ENCODE measurements around the gene OIP5.
"Not testable (repeated sequence)": the region's sequence is repeated elsewhere in the genome, so short reads cannot be mapped to it uniquely, and the experiment has no call there.

OIP5 gene

DNA sequence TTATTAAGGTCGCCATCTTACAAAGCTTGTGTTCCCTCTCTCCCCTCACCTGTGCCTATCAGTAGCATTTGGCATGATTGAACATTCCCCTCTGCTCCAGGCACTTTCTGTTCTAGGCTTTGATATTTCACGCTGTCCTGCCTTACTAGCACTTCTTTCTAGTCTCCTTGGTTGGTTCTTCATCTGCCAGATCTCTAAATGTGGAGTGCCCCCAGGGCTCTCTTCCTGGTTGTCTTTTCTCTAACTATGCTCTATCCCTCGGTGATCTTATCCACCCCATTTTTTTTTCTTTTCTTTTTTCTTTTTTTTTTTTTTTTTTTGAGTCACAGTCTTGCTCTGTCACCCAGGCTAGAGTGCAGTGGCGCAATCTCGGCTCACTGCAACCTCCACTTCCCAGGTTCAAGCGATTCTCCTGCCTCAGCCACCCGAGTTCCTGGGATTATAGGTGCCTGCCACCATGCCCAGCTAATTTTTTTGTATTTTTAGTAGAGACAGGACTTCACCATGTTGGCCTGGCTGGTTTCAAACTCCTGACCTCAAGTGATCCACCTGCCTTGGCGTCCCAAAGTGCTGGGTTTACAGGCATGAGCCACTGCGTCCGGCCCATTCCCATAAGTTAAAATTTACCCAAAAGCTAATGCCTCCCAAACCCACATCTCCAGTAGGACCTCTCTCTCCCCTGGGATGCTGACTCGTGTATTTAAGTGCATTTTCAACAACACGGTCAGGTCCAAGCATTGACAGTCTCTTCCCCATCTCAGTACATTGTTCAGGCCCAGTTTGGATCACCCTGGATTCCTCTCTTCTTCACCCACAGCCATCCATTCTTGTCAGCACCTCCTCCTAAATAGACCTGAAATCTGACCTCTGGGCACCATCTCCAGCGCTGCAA is 5.5 kb upstream of the OIP5 start:
- Histone ChIP-seq H3K4me3 (peak overlapping the region; percentile 12; the same call in 1 of the 2 replicates), H3K36me3 (ENCODE audit: insufficient read depth, low read length) (peaks cover 54% of the 10 kb centered on the region), H3K9ac (ENCODE audit: insufficient read length) (peak overlapping the region; percentile 28), H3K27ac (peak overlapping the region; percentile 62), H3K9me3 (ENCODE audit: low read depth, low read length) (no peaks in the 10 kb centered on the region)
- no peak for DNase-seq (ENCODE audit: low read depth, low spot score)
- TF ChIP-seq EZH2 (IDR thresholded peaks at IDR 0.05) (no peak), FOXP2 (optimal IDR thresholded peaks at IDR 0.05; ENCODE audit: control extremely low read depth, extremely low read length, insufficient read depth) (no peak), POLR2AphosphoS5 (IDR thresholded peaks at IDR 0.05; ENCODE audit: borderline replicate concordance, low read depth, low read length) (no peak)

DNA sequence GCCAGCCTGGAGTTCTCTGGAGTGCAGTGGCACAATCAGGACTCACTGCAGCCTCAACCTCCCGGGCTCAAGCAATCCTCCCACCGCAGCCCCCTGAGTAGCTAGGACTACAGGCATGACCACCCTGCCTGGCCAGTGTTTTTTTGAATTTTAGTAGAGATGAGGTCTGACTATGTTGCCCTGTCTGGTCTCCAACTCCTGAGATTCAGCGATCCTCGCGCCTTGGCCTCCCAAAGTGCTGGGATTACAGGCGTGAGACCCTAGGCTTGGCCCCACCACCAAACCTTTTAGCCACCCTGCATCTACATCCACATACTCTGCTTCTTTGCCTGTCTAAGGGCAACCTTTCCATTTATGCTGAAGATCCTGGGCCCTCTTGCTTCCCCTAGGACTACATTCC is 4.7 kb upstream of the OIP5 start:
- Histone ChIP-seq H3K36me3 (ENCODE audit: insufficient read depth, low read length) (peaks cover 46% of the 10 kb centered on the region), H3K9ac (ENCODE audit: insufficient read length) (peak overlapping the region; percentile 28), H3K9me3 (ENCODE audit: low read depth, low read length) (no peaks in the 10 kb centered on the region), H3K4me3 (peak overlapping the region; percentile 12; the same call in 1 of the 2 replicates), H3K27ac (peak overlapping the region; percentile 62)
- DNase-seq (ENCODE audit: low read depth, low spot score) = no peak
- TF ChIP-seq POLR2AphosphoS5 (IDR thresholded peaks at IDR 0.05; ENCODE audit: borderline replicate concordance, low read depth, low read length) (no peak), FOXP2 (optimal IDR thresholded peaks at IDR 0.05; ENCODE audit: control extremely low read depth, extremely low read length, insufficient read depth) (no peak), EZH2 (IDR thresholded peaks at IDR 0.05) (no peak)

DNA sequence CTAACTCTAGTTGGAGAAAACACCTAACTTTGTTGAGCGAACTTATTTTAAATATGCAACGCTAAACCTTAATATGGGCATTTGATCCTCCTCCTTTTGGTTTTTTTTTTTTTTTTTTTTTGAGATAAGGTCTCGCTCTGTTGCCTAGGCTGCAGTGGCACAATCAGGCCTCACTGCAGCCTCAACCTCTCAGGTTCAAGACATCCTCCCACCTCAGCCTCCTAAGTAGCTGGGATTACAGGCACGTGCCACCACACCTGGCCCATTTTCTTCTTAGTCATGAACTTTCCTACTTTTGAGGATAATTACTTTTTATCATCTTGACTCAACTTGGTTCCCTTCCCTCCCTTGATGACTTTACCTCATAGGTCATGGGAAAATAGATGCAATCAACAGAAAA is 4.2 kb upstream of the OIP5 start:
- Histone ChIP-seq H3K27ac (no peak overlapping the region), H3K36me3 (ENCODE audit: insufficient read depth, low read length) (peaks cover 41% of the 10 kb centered on the region), H3K4me3 (no peak overlapping the region), H3K9me3 (ENCODE audit: low read depth, low read length) (no peaks in the 10 kb centered on the region), H3K9ac (ENCODE audit: insufficient read length) (no peak overlapping the region)
- TF ChIP-seq FOXP2 (optimal IDR thresholded peaks at IDR 0.05; ENCODE audit: control extremely low read depth, extremely low read length, insufficient read depth) = no peak
- no peak for TF ChIP-seq POLR2AphosphoS5 (IDR thresholded peaks at IDR 0.05; ENCODE audit: borderline replicate concordance, low read depth, low read length)
- no peak for TF ChIP-seq EZH2 (IDR thresholded peaks at IDR 0.05)
- no peak for DNase-seq (ENCODE audit: low read depth, low spot score)

DNA sequence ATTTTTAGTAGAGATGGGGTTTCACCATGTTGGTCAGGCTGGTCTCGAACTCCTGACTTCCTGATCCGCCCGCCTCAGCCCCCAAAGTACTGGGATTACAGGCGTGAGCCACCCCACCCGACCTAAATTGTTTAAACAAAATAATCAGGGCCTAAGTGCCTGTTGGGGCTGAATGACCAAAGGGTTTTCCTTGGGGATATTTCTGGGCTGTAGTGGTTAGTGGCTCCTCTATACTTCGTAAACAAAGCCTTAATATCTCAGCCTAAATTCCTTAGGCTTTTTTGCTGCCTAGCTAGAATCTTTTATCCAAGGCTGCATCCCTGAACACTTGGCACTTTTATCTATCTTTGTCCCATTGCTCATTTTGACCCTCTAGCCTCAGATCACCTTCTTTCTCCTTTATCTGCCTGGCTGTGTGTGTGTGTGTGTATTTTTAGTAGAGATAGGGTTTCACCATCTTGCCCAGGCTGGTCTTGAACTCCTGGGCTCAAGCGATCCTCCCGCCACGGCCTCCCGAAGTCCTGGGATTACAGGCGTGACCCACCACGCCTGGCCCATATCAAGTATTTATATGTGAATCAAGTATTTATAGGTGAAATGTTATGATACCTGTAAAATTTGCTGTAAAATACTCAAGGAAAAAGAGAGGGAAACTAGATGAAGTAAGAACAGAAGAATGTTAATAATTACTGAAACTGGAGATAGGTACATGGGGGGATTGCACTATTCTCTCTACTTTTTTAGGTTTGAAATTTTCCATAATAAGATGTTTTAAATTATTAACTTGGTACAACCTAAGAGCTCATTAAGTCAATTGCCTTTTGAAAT is 2.1 kb upstream of the OIP5 start:
- peak overlapping the region; percentile 25; the same call in 1 of the 2 replicates for H3K27ac ChIP-seq
- no peaks in the 10 kb centered on the region for H3K9me3 ChIP-seq (ENCODE audit: low read depth, low read length)
- no peak for DNase-seq (ENCODE audit: low read depth, low spot score)
- peak overlapping the region; percentile 98 for H3K4me3 ChIP-seq
- TF ChIP-seq EZH2 (IDR thresholded peaks at IDR 0.05) = no peak
- TF ChIP-seq FOXP2 (optimal IDR thresholded peaks at IDR 0.05; ENCODE audit: control extremely low read depth, extremely low read length, insufficient read depth) = no peak
- no peak for TF ChIP-seq POLR2AphosphoS5 (IDR thresholded peaks at IDR 0.05; ENCODE audit: borderline replicate concordance, low read depth, low read length)
- H3K36me3 ChIP-seq (ENCODE audit: insufficient read depth, low read length) = peaks cover 22% of the 10 kb centered on the region
- H3K9ac ChIP-seq (ENCODE audit: insufficient read length) = peak overlapping the region; percentile 63

DNA sequence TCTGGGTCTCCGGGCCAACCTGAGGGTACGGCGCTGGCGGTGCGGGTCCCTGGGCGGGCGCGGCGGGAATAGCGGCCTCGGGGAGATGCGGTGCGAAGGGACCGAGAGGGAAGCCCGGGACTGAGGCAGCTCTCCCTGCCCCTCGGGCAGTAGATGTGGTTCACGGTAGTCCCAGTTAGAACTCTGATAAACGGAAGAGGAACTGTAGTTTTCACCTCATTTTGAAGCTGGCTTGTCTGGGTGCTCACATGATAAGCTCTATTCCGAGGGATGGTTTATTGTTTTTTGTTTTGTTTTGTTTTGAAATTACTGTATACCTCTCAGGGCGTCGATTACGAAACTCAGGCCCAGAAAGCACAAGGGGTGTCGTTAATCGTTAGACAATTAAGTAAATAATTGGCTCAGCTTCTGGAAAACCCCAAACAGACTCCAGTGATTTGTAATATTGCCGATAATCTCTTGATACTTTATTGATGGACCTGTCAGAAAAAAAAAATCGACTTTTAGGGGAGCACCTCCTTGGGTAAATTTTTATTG is 703 bp upstream of the OIP5 start:
- Histone ChIP-seq H3K9me3 (ENCODE audit: low read depth, low read length) (no peaks in the 10 kb centered on the region), H3K4me3 (peak overlapping the region; percentile 98), H3K27ac (peak overlapping the region; percentile 93), H3K36me3 (ENCODE audit: insufficient read depth, low read length) (peaks cover 11% of the 10 kb centered on the region), H3K9ac (ENCODE audit: insufficient read length) (peak overlapping the region; percentile 99)
- DNase-seq (ENCODE audit: low read depth, low spot score) = no peak
- TF ChIP-seq EZH2 (IDR thresholded peaks at IDR 0.05) = no peak
- no peak for TF ChIP-seq POLR2AphosphoS5 (IDR thresholded peaks at IDR 0.05; ENCODE audit: borderline replicate concordance, low read depth, low read length)
- TF ChIP-seq FOXP2 (optimal IDR thresholded peaks at IDR 0.05; ENCODE audit: control extremely low read depth, extremely low read length, insufficient read depth) = no peak

DNA sequence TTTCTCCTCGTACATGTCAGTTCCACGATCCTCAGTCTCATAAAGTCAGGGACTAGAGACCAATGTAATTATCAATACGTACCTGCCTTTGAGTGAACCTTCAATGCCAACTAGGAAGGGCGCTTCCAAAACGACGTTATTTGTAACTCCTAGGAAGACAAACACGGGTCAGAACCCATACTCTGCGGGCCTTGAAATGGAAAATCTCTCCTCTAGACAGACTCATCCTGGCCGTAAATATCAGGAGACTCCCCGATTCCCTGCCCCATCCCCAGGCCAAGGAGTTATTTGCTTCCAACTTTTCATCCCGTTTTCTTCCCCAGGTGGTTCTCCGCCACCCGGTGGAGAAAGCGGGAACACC is 578 bp downstream of the OIP5 start:
- no peak for TF ChIP-seq POLR2AphosphoS5 (IDR thresholded peaks at IDR 0.05; ENCODE audit: borderline replicate concordance, low read depth, low read length)
- no peak for TF ChIP-seq FOXP2 (optimal IDR thresholded peaks at IDR 0.05; ENCODE audit: control extremely low read depth, extremely low read length, insufficient read depth)
- TF ChIP-seq EZH2 (IDR thresholded peaks at IDR 0.05) = no peak
- Histone ChIP-seq H3K4me3 (peak overlapping the region; percentile 98), H3K9ac (ENCODE audit: insufficient read length) (peak overlapping the region; percentile 83), H3K9me3 (ENCODE audit: low read depth, low read length) (no peaks in the 10 kb centered on the region), H3K36me3 (ENCODE audit: insufficient read depth, low read length) (peaks cover 7% of the 10 kb centered on the region; the same call in 1 of the 2 replicates), H3K27ac (peak overlapping the region; percentile 48; the same call in 1 of the 2 replicates)
- no peak for DNase-seq (ENCODE audit: low read depth, low spot score)

DNA sequence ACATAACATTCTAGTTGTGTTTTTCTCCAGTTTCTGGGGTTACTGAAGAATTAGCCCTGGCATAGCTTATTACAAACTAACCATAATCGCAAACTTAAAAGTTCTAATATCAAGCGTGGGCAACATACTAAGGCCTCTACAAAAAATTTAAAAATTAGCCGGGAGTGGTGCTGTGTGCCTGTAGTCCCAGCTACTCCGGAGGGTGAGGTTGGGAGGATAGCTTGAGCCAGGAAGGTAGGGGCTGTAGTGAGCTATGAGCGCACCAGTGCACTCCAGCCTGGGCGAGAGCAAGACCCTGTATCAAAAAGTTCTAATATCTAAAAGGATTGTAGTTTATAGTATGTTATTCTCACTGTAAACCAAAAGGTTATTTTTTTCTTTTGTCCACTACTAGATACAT is 1.1 kb downstream of the OIP5 start:
- peaks cover 4% of the 10 kb centered on the region; the same call in 1 of the 2 replicates for H3K36me3 ChIP-seq (ENCODE audit: insufficient read depth, low read length)
- H3K4me3 ChIP-seq = peak overlapping the region; percentile 98
- H3K9me3 ChIP-seq (ENCODE audit: low read depth, low read length) = no peaks in the 10 kb centered on the region
- H3K27ac ChIP-seq = no peak overlapping the region
- TF ChIP-seq EZH2 (IDR thresholded peaks at IDR 0.05) = no peak
- peak overlapping the region; percentile 83 for H3K9ac ChIP-seq (ENCODE audit: insufficient read length)
- DNase-seq (ENCODE audit: low read depth, low spot score) = no peak

DNA sequence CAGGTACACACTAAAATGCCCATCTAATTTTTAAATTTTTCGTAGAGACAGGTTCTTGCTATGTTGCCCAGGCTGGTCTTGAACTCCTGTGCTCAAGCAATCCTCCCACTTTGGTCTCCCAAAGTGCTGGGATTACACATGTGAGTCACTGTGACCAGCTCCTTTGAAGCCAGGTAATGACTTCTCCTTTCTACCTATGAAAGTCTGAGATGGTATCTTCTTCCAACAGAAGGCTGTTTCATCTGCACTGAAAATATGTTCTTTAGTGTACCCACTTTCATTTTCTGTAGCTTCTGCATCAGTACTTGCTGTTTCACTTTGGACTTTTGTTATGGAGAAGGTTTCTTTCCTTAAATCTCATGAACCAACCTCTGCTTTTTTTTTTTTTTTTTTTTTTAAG is 8.8 kb downstream of the OIP5 start:
- no peak overlapping the region for H3K4me3 ChIP-seq
- no peaks in the 10 kb centered on the region for H3K9me3 ChIP-seq (ENCODE audit: low read depth, low read length)
- DNase-seq (ENCODE audit: low read depth, low spot score) = no peak
- no peak for TF ChIP-seq FOXP2 (optimal IDR thresholded peaks at IDR 0.05; ENCODE audit: control extremely low read depth, extremely low read length, insufficient read depth)
- no peak for TF ChIP-seq EZH2 (IDR thresholded peaks at IDR 0.05)
- no peak for TF ChIP-seq POLR2AphosphoS5 (IDR thresholded peaks at IDR 0.05; ENCODE audit: borderline replicate concordance, low read depth, low read length)
- H3K36me3 ChIP-seq (ENCODE audit: insufficient read depth, low read length) = peaks cover 10% of the 10 kb centered on the region; the same call in 1 of the 2 replicates
- H3K9ac ChIP-seq (ENCODE audit: insufficient read length) = no peak overlapping the region
- no peak overlapping the region for H3K27ac ChIP-seq

DNA sequence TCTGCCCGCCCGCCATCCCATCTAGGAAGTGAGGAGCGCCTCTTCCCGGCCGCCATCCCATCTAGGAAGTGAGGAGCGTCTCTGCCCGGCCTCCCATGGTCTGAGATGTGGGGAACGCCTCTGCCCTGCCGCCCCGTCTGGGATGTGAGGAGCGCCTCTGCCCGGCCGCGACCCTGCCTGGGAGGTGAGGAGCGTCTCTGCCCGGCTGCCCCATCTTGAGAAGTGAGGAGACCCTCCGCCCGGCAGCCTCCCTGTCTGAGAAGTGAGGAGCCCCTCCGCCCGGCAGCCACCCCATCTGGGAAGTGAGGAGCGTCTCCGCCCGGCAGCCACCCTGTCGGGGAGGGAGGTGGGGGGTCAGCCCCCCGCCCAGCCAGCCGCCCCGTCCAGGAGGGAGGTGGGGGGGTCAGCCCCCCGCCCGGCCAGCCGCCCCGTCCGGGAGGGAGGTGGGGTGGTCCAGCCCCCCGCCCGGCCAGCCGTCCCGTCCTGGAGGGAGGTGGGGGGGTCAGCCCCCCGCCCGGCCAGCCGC is 11.5 kb downstream of the OIP5 start:
- not testable (repeated sequence) for H3K9me3 ChIP-seq (ENCODE audit: low read depth, low read length); H3K27ac ChIP-seq; H3K4me3 ChIP-seq; H3K9ac ChIP-seq (ENCODE audit: insufficient read length); DNase-seq (ENCODE audit: low read depth, low spot score)
- H3K36me3 ChIP-seq (ENCODE audit: insufficient read depth, low read length) = peaks cover 11% of the 10 kb centered on the region; the same call in 1 of the 2 replicates

All from SK-N-MC (cell line).